ENCODE measurements around the gene ZCCHC8. TPM values are rescaled to one million over a fixed set of nuclear protein-coding genes. Genes with fewer than 3 reads are reported as not detected.
"Not testable (repeated sequence)": the region's sequence is repeated elsewhere in the genome, so short reads cannot be mapped to it uniquely, and the experiment has no call there.

Gene ZCCHC8
- total RNA-seq, 2 experiments from 2014 or later: 44.4 to 46.6 TPM

DNA sequence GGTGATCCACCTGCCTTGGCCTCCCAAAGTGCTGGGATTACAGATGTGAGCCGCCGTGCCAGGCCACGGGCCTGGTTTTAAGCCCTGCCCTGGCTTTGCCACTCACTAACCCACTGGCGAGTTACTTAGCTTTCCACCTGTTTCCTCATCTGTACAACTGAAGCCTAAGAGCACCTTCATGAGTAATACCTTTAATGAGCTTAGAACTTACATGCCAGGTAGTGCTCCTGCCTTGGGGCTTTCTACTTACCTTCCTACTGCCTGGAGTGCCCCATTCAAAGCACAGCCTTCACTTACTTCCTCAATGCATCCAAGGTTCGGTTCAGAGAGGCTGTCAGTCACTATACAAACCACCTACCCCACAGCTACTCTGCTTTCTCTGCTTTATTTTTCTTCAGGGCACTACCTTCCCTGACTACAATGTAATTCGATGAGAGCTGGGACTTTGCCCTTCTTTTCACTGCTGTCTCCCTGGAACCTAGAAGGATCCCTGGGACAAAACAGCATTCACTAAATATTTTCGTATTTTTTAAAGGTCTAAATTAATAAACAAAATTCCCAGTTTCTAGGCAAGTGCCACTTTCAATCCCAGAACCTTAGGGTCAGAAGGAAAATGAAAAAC lies 13.8 kb downstream of the ZCCHC8 start:
- no peaks in the 10 kb centered on the region for H3K9me3 Mint-ChIP-seq
- H3K36me3 Mint-ChIP-seq (ENCODE audit: low read depth): peaks cover 67% of the 10 kb centered on the region
- H3K27me3 Mint-ChIP-seq: no peaks in the 10 kb centered on the region
- no peak overlapping the region for H3K4me3 Mint-ChIP-seq
- POLR2A ChIA-PET: interaction anchor here (1.7 to 7.1 kb wide), 2 partner anchors 8 to 12 kb away, joined by 7 to 49 read pairs; partner anchors contain the start of gene ZCCHC8
- H3K27ac Mint-ChIP-seq: no peak overlapping the region
- peaks cover 13% of the 10 kb centered on the region for H3K4me1 Mint-ChIP-seq
- DNase-seq: no peak
- CTCF ChIA-PET: no interaction called here

DNA sequence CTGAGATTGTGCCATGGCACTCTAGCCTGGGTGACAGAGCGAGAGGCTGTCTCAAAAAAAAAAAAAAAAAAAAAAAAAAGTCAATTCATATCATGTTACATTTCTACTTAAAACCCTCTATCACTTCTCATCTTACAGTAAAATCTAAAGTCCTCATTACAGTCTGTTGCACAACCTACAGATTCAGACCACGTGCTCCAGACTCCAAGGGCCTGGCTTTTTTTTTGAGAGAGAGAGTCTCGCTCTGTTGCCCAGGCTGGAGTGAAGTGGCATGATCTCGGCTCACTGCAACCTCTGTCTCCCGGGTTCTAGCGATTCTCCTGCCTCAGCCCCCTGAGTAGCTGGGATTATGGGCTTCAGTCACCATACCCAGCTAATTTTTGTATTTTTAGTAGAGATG lies 14.4 kb downstream of the ZCCHC8 start:
- CTCF ChIA-PET: interaction anchor here (1.2 kb wide), 1 partner anchor 15 kb away, joined by 4 read pairs; no protein-coding TSS in a partner anchor
- H3K36me3 Mint-ChIP-seq (ENCODE audit: low read depth): peaks cover 68% of the 10 kb centered on the region
- not testable (repeated sequence) for H3K27ac Mint-ChIP-seq, H3K9me3 Mint-ChIP-seq, H3K4me3 Mint-ChIP-seq, H3K27me3 Mint-ChIP-seq, DNase-seq
- POLR2A ChIA-PET: interaction anchor here (0.7 to 7.1 kb wide), 3 partner anchors 9 to 13 kb away, joined by 3 to 49 read pairs (median 7); partner anchors contain the start of gene ZCCHC8
- peaks cover 10% of the 10 kb centered on the region for H3K4me1 Mint-ChIP-seq

- POLR2A ChIA-PET: interaction anchor here (1.4 to 7.1 kb wide), 2 partner anchors 8 to 15 kb away, joined by 5 to 49 read pairs; partner anchors contain the start of gene ZCCHC8
- not testable (repeated sequence) for H3K4me3 Mint-ChIP-seq, H3K27me3 Mint-ChIP-seq, H3K9me3 Mint-ChIP-seq, DNase-seq, H3K4me1 Mint-ChIP-seq, H3K27ac Mint-ChIP-seq
- CTCF ChIA-PET: interaction anchor here (0.7 kb wide), 1 partner anchor 14 kb away, joined by 3 read pairs; no protein-coding TSS in a partner anchor
- peaks cover 67% of the 10 kb centered on the region for H3K36me3 Mint-ChIP-seq (ENCODE audit: low read depth)
These were observed 16.3 kb downstream of the ZCCHC8 start for GRCh38 chr12:122484385-122484784.

GRCh38 chr12:122483969-122484368 lies 16.8 kb downstream of the ZCCHC8 start:
- no peak overlapping the region for H3K4me3 Mint-ChIP-seq
- H3K36me3 Mint-ChIP-seq (ENCODE audit: low read depth): peaks cover 67% of the 10 kb centered on the region
- no peaks in the 10 kb centered on the region for H3K27me3 Mint-ChIP-seq
- POLR2A ChIA-PET: interaction anchor here (1.4 to 7.1 kb wide), 2 partner anchors 9 to 15 kb away, joined by 5 to 49 read pairs; partner anchors contain the start of gene ZCCHC8
- DNase-seq: no peak
- no peaks in the 10 kb centered on the region for H3K9me3 Mint-ChIP-seq
- no peak overlapping the region for H3K27ac Mint-ChIP-seq
- CTCF ChIA-PET: interaction anchor here (0.7 kb wide), 1 partner anchor 14 kb away, joined by 3 read pairs; no protein-coding TSS in a partner anchor
- peaks cover 8% of the 10 kb centered on the region for H3K4me1 Mint-ChIP-seq

DNA sequence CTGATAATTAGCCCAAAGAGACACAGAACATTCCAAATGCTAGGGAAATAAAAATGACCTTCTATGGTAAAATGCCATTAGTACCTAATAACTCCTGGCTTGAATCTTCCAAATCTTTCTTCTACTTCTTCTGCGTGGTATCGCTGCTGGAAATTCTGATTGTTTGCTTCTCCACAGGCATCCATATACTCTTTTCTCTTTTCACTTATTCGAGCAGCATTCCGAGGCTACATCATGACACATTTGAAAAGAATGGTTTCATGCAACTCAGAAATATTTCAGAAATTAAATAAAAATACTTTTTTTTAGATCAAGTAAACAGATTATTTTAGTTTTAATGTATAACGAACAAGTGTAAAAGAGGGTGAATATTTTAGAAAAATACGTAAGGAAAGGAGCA lies 18.9 kb downstream of the ZCCHC8 start:
- H3K9me3 Mint-ChIP-seq: no peaks in the 10 kb centered on the region

GRCh38 chr12:122480753-122481152 lies 20.0 kb downstream of the ZCCHC8 start:
- no peak overlapping the region for H3K4me3 Mint-ChIP-seq
- H3K27ac Mint-ChIP-seq: no peak overlapping the region
- ChIA-PET POLR2A (interaction anchor here (0.8 to 1.1 kb wide), 3 partner anchors 10 to 27 kb away, joined by 4 to 5 read pairs (median 4); partner anchors contain the start of gene ZCCHC8), CTCF (interaction anchor here (0.7 to 1.3 kb wide), 3 partner anchors 9 to 752 kb away, joined by 3 to 4 read pairs (median 4); partner anchors contain the start of gene MPHOSPH9)
- H3K36me3 Mint-ChIP-seq (ENCODE audit: low read depth): peaks cover 76% of the 10 kb centered on the region
- H3K27me3 Mint-ChIP-seq: no peaks in the 10 kb centered on the region
- DNase-seq: peak; percentile 6
- H3K9me3 Mint-ChIP-seq: no peaks in the 10 kb centered on the region
- H3K4me1 Mint-ChIP-seq: peaks cover 8% of the 10 kb centered on the region

More for the DNA sequence above, 18.9 kb downstream of the ZCCHC8 start:
- H3K36me3 Mint-ChIP-seq (ENCODE audit: low read depth): peaks cover 76% of the 10 kb centered on the region
- H3K27me3 Mint-ChIP-seq: no peaks in the 10 kb centered on the region
- CTCF ChIA-PET: interaction anchor here (0.6 kb wide), 1 partner anchor 11 kb away, joined by 3 read pairs; no protein-coding TSS in a partner anchor
- no peak overlapping the region for H3K4me3 Mint-ChIP-seq
- no peak overlapping the region for H3K27ac Mint-ChIP-seq
- no peak for DNase-seq
- POLR2A ChIA-PET: no interaction called here
- peaks cover 7% of the 10 kb centered on the region for H3K4me1 Mint-ChIP-seq

- peak; percentile 5 for DNase-seq
- no peak overlapping the region for H3K4me3 Mint-ChIP-seq
These were observed 26.4 kb downstream of the ZCCHC8 start for GRCh38 chr12:122474324-122474716.

GRCh38 chr12:122473543-122474323 lies 27.0 kb downstream of the ZCCHC8 start:
- no peak overlapping the region for H3K4me3 Mint-ChIP-seq
- H3K4me1 Mint-ChIP-seq: peaks cover 23% of the 10 kb centered on the region
- no peaks in the 10 kb centered on the region for H3K9me3 Mint-ChIP-seq
- no peak overlapping the region for H3K27ac Mint-ChIP-seq
- ChIA-PET POLR2A (interaction anchor here (0.7 to 1.5 kb wide), 5 partner anchors 12 to 79 kb away, joined by 3 to 4 read pairs (median 4); partner anchors contain the start of genes KNTC1 and RSRC2), CTCF (interaction anchor here (1.0 to 6.5 kb wide), 5 partner anchors 9 to 74 kb away, joined by 3 to 181 read pairs (median 3); partner anchors contain the start of gene CLIP1)
- peak; percentile 19 for DNase-seq
- H3K36me3 Mint-ChIP-seq (ENCODE audit: low read depth): peaks cover 53% of the 10 kb centered on the region
- no peaks in the 10 kb centered on the region for H3K27me3 Mint-ChIP-seq

More at GRCh38 chr12:122474324-122474716, 26.4 kb downstream of the ZCCHC8 start:
- peaks cover 59% of the 10 kb centered on the region for H3K36me3 Mint-ChIP-seq (ENCODE audit: low read depth)
- no peaks in the 10 kb centered on the region for H3K27me3 Mint-ChIP-seq
- ChIA-PET CTCF (interaction anchor here (4.5 to 6.5 kb wide), 2 partner anchors 50 to 74 kb away, joined by 19 to 181 read pairs; partner anchors contain the start of gene CLIP1), POLR2A (interaction anchor here (1.5 kb wide), 1 partner anchor 75 kb away, joined by 4 read pairs; no protein-coding TSS in a partner anchor)
- H3K27ac Mint-ChIP-seq: no peak overlapping the region
- peaks cover 23% of the 10 kb centered on the region for H3K4me1 Mint-ChIP-seq
- H3K9me3 Mint-ChIP-seq: no peaks in the 10 kb centered on the region

- no peak for DNase-seq
- Mint-ChIP-seq H3K27ac (no peak overlapping the region), H3K4me3 (no peak overlapping the region), H3K36me3 (ENCODE audit: low read depth) (peaks cover 35% of the 10 kb centered on the region), H3K4me1 (peaks cover 23% of the 10 kb centered on the region), H3K9me3 (no peaks in the 10 kb centered on the region), H3K27me3 (no peaks in the 10 kb centered on the region)
- ChIA-PET POLR2A (interaction anchor here (0.6 to 2.3 kb wide), 11 partner anchors 19 to 78 kb away, joined by 3 to 33 read pairs (median 4); partner anchors contain the start of genes CLIP1, KNTC1 and RSRC2), CTCF (interaction anchor here (0.6 to 6.5 kb wide), 41 partner anchors 9 to 1321 kb away, joined by 3 to 181 read pairs (median 4); partner anchors contain the start of genes CLIP1, KNTC1, RSRC2 and ZCCHC8)
These were observed 29.2 kb downstream of the ZCCHC8 start for GRCh38 chr12:122471324-122472226.

- not testable (repeated sequence) for H3K4me3 Mint-ChIP-seq, H3K27ac Mint-ChIP-seq, H3K9me3 Mint-ChIP-seq, H3K27me3 Mint-ChIP-seq
- Mint-ChIP-seq H3K4me1 (peaks cover 20% of the 10 kb centered on the region), H3K36me3 (ENCODE audit: low read depth) (peaks cover 25% of the 10 kb centered on the region)
- ChIA-PET CTCF (interaction anchor here (0.7 to 6.5 kb wide), 13 partner anchors 9 to 135 kb away, joined by 3 to 181 read pairs (median 6); partner anchors contain the start of genes CLIP1 and ZCCHC8), POLR2A (interaction anchor here (1.2 to 2.3 kb wide), 4 partner anchors 18 to 70 kb away, joined by 3 to 33 read pairs (median 6); partner anchors contain the start of genes KNTC1 and RSRC2)
- DNase-seq: peak; percentile 14
These were observed 30.2 kb downstream of the ZCCHC8 start for GRCh38 chr12:122470576-122470975.

DNA sequence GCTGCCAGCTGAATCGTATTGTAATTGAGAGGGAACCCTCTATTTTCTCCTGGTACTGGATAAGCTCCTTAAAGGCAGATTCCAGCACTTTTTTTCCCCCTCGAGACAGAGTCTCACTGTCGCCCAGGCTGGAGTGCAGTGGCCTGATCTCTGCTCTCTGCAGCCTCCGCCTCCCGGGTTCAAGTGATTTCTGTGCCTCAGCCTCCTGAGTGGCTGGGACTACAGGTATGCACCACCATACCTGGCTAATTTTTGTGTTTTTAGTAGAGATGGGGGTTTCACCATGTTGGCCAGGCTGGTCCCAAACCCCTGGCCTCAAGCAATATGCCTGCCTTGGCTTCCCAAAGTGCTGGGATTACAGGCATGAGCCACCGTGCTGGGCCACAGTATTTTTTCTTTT lies 30.9 kb downstream of the ZCCHC8 start:
- H3K9me3 Mint-ChIP-seq: not testable (repeated sequence)
- CTCF ChIA-PET: interaction anchor here (2.3 to 6.5 kb wide), 4 partner anchors 8 to 69 kb away, joined by 6 to 181 read pairs (median 20); partner anchors contain the start of gene ZCCHC8
- peaks cover 15% of the 10 kb centered on the region for H3K4me1 Mint-ChIP-seq

More for the DNA sequence above, 30.9 kb downstream of the ZCCHC8 start:
- H3K27me3 Mint-ChIP-seq, H3K27ac Mint-ChIP-seq, H3K4me3 Mint-ChIP-seq: not testable (repeated sequence)
- DNase-seq: peak; percentile 9
- POLR2A ChIA-PET: interaction anchor here (1.2 to 2.2 kb wide), 2 partner anchors 46 to 57 kb away, joined by 3 to 8 read pairs; partner anchors contain the start of genes KNTC1 and RSRC2
- peaks cover 19% of the 10 kb centered on the region for H3K36me3 Mint-ChIP-seq (ENCODE audit: low read depth)
